ENCODE measurements around the gene ATP2B1. TPM values are rescaled to one million over a fixed set of nuclear protein-coding genes. Genes with fewer than 3 reads are reported as not detected.

Gene ATP2B1
- total RNA-seq, 4 donors from 2014 or later, result 16.7 to 172 (median 48.6) TPM

DNA sequence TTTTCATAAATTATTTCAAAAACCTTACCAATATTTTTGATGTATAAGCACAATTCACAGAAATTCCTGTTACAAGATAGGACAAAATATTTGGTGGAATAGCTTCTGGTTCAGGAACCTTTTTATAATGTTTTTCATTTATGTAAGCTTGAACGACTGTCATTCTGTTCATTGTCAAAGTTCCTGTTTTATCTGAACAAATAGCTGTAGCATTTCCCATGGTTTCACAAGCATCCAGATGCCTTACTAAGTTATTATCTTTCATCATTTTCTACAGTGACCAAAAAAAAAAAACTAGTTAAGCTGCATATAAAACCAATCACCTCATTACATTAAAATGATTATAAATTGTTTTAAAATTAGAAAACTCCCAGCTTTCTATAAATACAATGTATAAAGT is 87.1 kb downstream of the ATP2B1 start:
- Histone ChIP-seq H3K4me3 (no peak overlapping the region), H3K27me3 (no peaks in the 10 kb centered on the region), H3K4me1 (no peaks in the 10 kb centered on the region), H3K36me3 (no peaks in the 10 kb centered on the region), H3K9me3 (no peaks in the 10 kb centered on the region), H3K27ac (no peak overlapping the region)
- TF ChIP-seq POLR2A (IDR thresholded peaks at IDR 0.05), result no peak
- TF ChIP-seq, protein P1, sequence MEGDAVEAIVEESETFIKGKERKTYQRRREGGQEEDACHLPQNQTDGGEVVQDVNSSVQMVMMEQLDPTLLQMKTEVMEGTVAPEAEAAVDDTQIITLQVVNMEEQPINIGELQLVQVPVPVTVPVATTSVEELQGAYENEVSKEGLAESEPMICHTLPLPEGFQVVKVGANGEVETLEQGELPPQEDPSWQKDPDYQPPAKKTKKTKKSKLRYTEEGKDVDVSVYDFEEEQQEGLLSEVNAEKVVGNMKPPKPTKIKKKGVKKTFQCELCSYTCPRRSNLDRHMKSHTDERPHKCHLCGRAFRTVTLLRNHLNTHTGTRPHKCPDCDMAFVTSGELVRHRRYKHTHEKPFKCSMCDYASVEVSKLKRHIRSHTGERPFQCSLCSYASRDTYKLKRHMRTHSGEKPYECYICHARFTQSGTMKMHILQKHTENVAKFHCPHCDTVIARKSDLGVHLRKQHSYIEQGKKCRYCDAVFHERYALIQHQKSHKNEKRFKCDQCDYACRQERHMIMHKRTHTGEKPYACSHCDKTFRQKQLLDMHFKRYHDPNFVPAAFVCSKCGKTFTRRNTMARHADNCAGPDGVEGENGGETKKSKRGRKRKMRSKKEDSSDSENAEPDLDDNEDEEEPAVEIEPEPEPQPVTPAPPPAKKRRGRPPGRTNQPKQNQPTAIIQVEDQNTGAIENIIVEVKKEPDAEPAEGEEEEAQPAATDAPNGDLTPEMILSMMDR (IDR thresholded peaks at IDR 0.05), result no peak
- DNase-seq, result no peak
- intact Hi-C loops (cut with DNase I; ENCODE audit: low total_unique reads), result no loop called here

- no peaks in the 10 kb centered on the region for H3K36me3 ChIP-seq
- intact Hi-C loops (cut with DNase I; ENCODE audit: low total_unique reads), result no loop called here
- TF ChIP-seq, protein P1 (IDR thresholded peaks at IDR 0.05), result no peak
- TF ChIP-seq POLR2A (IDR thresholded peaks at IDR 0.05), result no peak
- H3K9me3 ChIP-seq, result no peaks in the 10 kb centered on the region
- H3K27me3 ChIP-seq, result no peaks in the 10 kb centered on the region
- no peak for DNase-seq
- no peak overlapping the region for H3K27ac ChIP-seq
- H3K4me3 ChIP-seq, result no peak overlapping the region
- H3K4me1 ChIP-seq, result no peaks in the 10 kb centered on the region
Measured at GRCh38 chr12:89619764-89620163, 88.9 kb downstream of the ATP2B1 start.

DNA sequence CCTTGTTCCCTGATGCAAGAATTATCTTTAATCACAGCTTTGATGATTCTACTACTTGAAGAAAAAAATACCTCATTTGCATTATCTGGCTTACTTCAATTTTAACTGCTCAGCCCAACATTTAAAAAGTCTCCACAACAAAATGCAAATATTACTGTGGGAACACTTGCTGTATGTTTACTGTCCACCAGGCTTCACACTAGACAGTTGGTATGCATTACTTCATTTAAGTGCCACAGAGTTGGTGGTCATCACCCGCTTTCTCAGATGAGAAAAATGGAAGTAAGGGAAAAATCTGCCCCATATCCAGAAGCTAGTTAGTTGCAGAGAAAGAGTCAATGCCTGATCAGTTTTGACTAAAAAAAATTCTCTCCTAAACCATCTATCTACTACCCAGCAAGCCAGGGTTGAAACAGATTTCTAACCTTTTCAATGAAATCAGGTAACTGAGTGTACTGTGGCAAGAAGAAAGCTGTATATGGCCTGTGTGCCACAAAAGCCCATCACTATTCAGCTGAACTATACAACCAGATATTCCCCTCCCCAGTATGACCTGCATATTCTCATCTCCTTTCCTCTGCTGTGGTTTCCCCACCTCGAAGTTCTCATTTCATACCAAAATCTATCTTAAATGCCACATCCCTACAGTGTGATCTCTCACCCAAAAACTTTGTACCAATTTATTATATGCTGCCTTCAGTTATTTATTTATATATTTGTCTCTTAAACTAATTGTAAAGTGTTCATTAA is 90.3 kb downstream of the ATP2B1 start:
- no peaks in the 10 kb centered on the region for H3K27me3 ChIP-seq

GRCh38 chr12:89610366-89610765 is 98.3 kb downstream of the ATP2B1 start:
- H3K27me3 ChIP-seq, result no peaks in the 10 kb centered on the region
- H3K4me1 ChIP-seq, result no peaks in the 10 kb centered on the region
- H3K4me3 ChIP-seq, result no peak overlapping the region
- no peak for DNase-seq
- H3K9me3 ChIP-seq, result no peaks in the 10 kb centered on the region
- intact Hi-C loops (cut with DNase I; ENCODE audit: low total_unique reads), result no loop called here
- H3K27ac ChIP-seq, result no peak overlapping the region
- TF ChIP-seq POLR2A (IDR thresholded peaks at IDR 0.05), result no peak
- H3K36me3 ChIP-seq, result no peaks in the 10 kb centered on the region

More for the DNA sequence above, 90.3 kb downstream of the ATP2B1 start:
- Histone ChIP-seq H3K36me3 (no peaks in the 10 kb centered on the region), H3K9me3 (no peaks in the 10 kb centered on the region), H3K4me3 (no peak overlapping the region), H3K4me1 (no peaks in the 10 kb centered on the region), H3K27ac (no peak overlapping the region)
- TF ChIP-seq POLR2A (IDR thresholded peaks at IDR 0.05), result no peak
- TF ChIP-seq, protein P1 (IDR thresholded peaks at IDR 0.05), result no peak
- intact Hi-C loops (cut with DNase I; ENCODE audit: low total_unique reads), result no loop called here
- no peak for DNase-seq

GRCh38 chr12:89603678-89604077 is 105.0 kb downstream of the ATP2B1 start:
- DNase-seq, result no peak
- Histone ChIP-seq H3K27me3 (no peaks in the 10 kb centered on the region), H3K4me1 (no peaks in the 10 kb centered on the region), H3K4me3 (no peak overlapping the region), H3K9me3 (no peaks in the 10 kb centered on the region), H3K36me3 (no peaks in the 10 kb centered on the region), H3K27ac (no peak overlapping the region)
- intact Hi-C loops (cut with DNase I; ENCODE audit: low total_unique reads), result no loop called here
- TF ChIP-seq, protein P1 (IDR thresholded peaks at IDR 0.05), result no peak
- no peak for TF ChIP-seq POLR2A (IDR thresholded peaks at IDR 0.05)

All from uterus (tissue), 4 donors.